Peyer's patch (tissue), 4 donors: Measurements from ENCODE around the gene PDZD2.

Experiments
- POLR2A ChIP-seq, 2 donors: fragments of 450-650 bp; IDR thresholded peaks; one replicate each; pipeline ENCODE4 v1.5.1; 2017; ENCODE audit warnings: antibody characterized with exemption in 2 of 2, mild to moderate bottlenecking in 2 of 2, moderate library complexity in 2 of 2
- TF ChIP-seq, protein P1 (sequence below), 6 experiments: fragments of 450-650 bp in 4 of 6; fragments of 200-600 bp in 2 of 6; sonication (generic) in 1 of 6; IDR thresholded peaks; one replicate each; pipeline ENCODE4 v1.5.1; 2017 to 2019; ENCODE audit warnings: antibody characterized with exemption in 6 of 6, mild to moderate bottlenecking in 3 of 6, moderate library complexity in 1 of 6

DNA sequence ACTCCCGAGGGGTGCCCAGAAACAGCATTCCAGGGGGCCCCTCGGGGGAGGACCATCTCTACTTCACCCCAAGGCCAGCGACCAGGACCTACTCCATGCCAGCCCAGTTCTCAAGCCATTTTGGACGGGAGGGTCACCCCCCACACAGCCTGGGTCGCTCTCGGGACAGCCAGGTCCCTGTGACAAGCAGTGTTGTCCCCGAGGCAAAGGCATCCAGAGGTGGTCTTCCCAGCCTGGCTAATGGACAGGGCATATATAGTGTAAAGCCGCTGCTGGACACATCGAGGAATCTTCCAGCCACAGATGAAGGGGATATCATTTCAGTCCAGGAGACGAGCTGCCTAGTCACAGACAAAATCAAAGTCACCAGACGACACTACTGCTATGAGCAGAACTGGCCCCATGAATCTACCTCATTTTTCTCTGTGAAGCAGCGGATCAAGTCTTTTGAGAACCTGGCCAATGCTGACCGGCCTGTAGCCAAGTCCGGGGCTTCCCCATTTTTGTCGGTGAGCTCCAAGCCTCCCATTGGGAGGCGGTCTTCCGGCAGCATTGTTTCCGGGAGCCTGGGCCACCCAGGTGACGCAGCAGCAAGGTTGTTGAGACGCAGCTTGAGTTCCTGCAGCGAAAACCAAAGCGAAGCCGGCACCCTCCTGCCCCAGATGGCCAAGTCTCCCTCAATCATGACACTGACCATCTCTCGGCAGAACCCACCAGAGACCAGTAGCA is 451.3 kb downstream of the PDZD2 start:
- no peak for TF ChIP-seq POLR2A (IDR thresholded peaks at IDR 0.05)
- TF ChIP-seq, protein P1, sequence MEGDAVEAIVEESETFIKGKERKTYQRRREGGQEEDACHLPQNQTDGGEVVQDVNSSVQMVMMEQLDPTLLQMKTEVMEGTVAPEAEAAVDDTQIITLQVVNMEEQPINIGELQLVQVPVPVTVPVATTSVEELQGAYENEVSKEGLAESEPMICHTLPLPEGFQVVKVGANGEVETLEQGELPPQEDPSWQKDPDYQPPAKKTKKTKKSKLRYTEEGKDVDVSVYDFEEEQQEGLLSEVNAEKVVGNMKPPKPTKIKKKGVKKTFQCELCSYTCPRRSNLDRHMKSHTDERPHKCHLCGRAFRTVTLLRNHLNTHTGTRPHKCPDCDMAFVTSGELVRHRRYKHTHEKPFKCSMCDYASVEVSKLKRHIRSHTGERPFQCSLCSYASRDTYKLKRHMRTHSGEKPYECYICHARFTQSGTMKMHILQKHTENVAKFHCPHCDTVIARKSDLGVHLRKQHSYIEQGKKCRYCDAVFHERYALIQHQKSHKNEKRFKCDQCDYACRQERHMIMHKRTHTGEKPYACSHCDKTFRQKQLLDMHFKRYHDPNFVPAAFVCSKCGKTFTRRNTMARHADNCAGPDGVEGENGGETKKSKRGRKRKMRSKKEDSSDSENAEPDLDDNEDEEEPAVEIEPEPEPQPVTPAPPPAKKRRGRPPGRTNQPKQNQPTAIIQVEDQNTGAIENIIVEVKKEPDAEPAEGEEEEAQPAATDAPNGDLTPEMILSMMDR (IDR thresholded peaks at IDR 0.05): no peak
